PC-3 (cell line): Measurements from ENCODE around the gene TBC1D14.

Experiments
- CTCF ChIP-seq: fragments of 300-600 bp; sonication (generic); conservative IDR thresholded peaks from 2 replicates; pipeline ENCODE4 v1.5.1; 2017; ENCODE audit warnings: antibody characterized with exemption, low read depth, mild to moderate bottlenecking, low read length
- EZH2 ChIP-seq: fragments of 300-600 bp; sonication (generic); IDR thresholded peaks from one replicate; pipeline ENCODE4 v1.6.1; 2017; ENCODE audit warnings: antibody characterized with exemption, mild to moderate bottlenecking, low read length; ENCODE audit not compliant: unreplicated experiment
- EZH2phosphoT487 ChIP-seq: fragments of 300-600 bp; sonication (generic); IDR thresholded peaks from 2 replicates; pipeline ENCODE4 v1.6.1; 2018; ENCODE audit warnings: mild to moderate bottlenecking, antibody characterized with exemption, low read length, borderline replicate concordance

GRCh38 chr4:7034262-7035081 is 124.8 kb downstream of the TBC1D14 start:
- TF ChIP-seq CTCF = no peak
- no peak for TF ChIP-seq EZH2
- no peak for TF ChIP-seq EZH2phosphoT487
